NCI-H1694 treated with DMSO at 0.1 percent for 48 hours (cell line): ENCODE data around the gene FUT7.

ENCODE experiments used
- DNase-seq: peaks from one replicate; lab custom pipeline; 2025; lab: John Stamatoyannopoulos, UW

FUT7 gene

GRCh38 chr9:136982232-136983051, 49.4 kb downstream of the FUT7 start, which contains the start of gene LCNL1:
Gene LCNL1 (plus strand): TSS chr9:136982993. CDS start chr9:136983587, 594 bp downstream.
- DNase-seq: no peak

GRCh38 chr9:136981588-136982231, 50.2 kb downstream of the FUT7 start:
- no peak for DNase-seq

GRCh38 chr9:136980669-136981478, 51.0 kb downstream of the FUT7 start:
- no peak for DNase-seq
